ENCODE measurements around the gene APBB2. TPM values are rescaled to one million over a fixed set of nuclear protein-coding genes. Genes with fewer than 3 reads are reported as not detected.

Gene APBB2
- total and polyA plus RNA-seq, 2 donors (not counting 1 experiment from before 2014, with no cell fraction given) = 4.4 to 15.8 TPM

DNA sequence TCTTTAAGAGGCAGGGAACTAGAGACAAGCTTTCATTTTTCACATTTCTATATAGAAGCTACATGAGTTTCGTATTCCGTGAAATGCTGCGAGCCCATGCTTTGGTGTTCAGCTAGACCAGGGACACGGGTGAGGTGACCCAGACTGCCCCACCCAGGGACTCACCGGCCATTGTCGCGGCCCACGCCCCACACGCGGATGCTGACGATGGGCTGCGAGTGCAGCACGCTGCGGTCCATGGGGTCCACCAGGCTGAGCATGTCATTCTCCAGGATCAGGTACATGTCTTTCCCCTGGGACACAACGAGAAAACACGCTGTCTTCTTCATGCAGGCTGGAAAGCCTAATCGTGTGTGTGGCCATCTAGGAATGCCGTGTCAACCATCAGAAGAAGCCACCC is 324.1 kb downstream of the APBB2 start:
- H3K4me3 ChIP-seq (ENCODE audit: control extremely low read depth in 1 of 5, extremely low read depth in 1 of 5, insufficient read depth in 1 of 5, low read depth in 2 of 5, low read length in 4 of 5) = no peak overlapping the region
- DNase-seq (no peak), ATAC-seq (ENCODE audit: low read depth) (no peak)
- 96% methylated on average over 17 of the region's 18 CpGs for WGBS (ENCODE audit: insufficient coverage)
- POLR2A ChIA-PET = no interaction called here
- H3K4me1 ChIP-seq (ENCODE audit: control insufficient read depth in 2 of 2, insufficient read depth in 2 of 2, low read length in 2 of 2) = no peaks in the 10 kb centered on the region
- H3K27me3 ChIP-seq (replicated peaks in 1 of 4; ENCODE audit: control extremely low read depth in 1 of 4, control insufficient read depth in 3 of 4, insufficient read depth in 4 of 4, low read length in 3 of 4) = peaks cover 0 to 2% (median 0%) of the 10 kb centered on the region in 4 experiments
- H3K4me1 Mint-ChIP-seq = no peaks in the 10 kb centered on the region
- no peak overlapping the region for H3K27ac ChIP-seq (ENCODE audit: low read length in 2 of 2)
- intact Hi-C loops (cut with micrococcal nuclease) = no loop called here
- H3K4me3 Mint-ChIP-seq = no peak overlapping the region
- H3K36me3 ChIP-seq (replicated peaks in 1 of 2; ENCODE audit: control extremely low read depth in 1 of 2, control insufficient read depth in 1 of 2, extremely low read depth in 1 of 2, insufficient read depth in 2 of 2, low read length in 1 of 2) = no peaks in the 10 kb centered on the region
- no peak overlapping the region for H3K27ac Mint-ChIP-seq
- no peak overlapping the region for H3K9ac ChIP-seq (ENCODE audit: low read length)
- no peak overlapping the region for H2AFZ ChIP-seq (ENCODE audit: insufficient read depth, low read depth, low read length, poor library complexity, severe bottlenecking)
- H3K9me3 ChIP-seq (ENCODE audit: control extremely low read depth in 1 of 3, control insufficient read depth in 2 of 3, insufficient read depth in 1 of 3, low read length in 2 of 3) = no peaks in the 10 kb centered on the region
- H3K9me3 Mint-ChIP-seq (ENCODE audit: insufficient read depth) = no peaks in the 10 kb centered on the region
- H3K4me2 ChIP-seq (replicated peaks; ENCODE audit: low read depth, low read length, poor library complexity, severe bottlenecking) = no peak overlapping the region
- CTCF ChIA-PET = interaction anchor here (0.9 kb wide), 1 partner anchor 36 kb away, joined by 3 read pairs; no protein-coding TSS in a partner anchor
- no peaks in the 10 kb centered on the region for H3K27me3 Mint-ChIP-seq
- no peaks in the 10 kb centered on the region for H3K79me2 ChIP-seq (ENCODE audit: control insufficient read depth, insufficient read depth, low read length)
- TF ChIP-seq, protein P1, sequence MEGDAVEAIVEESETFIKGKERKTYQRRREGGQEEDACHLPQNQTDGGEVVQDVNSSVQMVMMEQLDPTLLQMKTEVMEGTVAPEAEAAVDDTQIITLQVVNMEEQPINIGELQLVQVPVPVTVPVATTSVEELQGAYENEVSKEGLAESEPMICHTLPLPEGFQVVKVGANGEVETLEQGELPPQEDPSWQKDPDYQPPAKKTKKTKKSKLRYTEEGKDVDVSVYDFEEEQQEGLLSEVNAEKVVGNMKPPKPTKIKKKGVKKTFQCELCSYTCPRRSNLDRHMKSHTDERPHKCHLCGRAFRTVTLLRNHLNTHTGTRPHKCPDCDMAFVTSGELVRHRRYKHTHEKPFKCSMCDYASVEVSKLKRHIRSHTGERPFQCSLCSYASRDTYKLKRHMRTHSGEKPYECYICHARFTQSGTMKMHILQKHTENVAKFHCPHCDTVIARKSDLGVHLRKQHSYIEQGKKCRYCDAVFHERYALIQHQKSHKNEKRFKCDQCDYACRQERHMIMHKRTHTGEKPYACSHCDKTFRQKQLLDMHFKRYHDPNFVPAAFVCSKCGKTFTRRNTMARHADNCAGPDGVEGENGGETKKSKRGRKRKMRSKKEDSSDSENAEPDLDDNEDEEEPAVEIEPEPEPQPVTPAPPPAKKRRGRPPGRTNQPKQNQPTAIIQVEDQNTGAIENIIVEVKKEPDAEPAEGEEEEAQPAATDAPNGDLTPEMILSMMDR (IDR thresholded peaks at IDR 0.05) = no peak
- TF ChIP-seq EZH2 (IDR thresholded peaks at IDR 0.05; ENCODE audit: borderline replicate concordance, insufficient read depth, low read depth, low read length, poor library complexity, severe bottlenecking) = no peak
- no peaks in the 10 kb centered on the region for H4K20me1 ChIP-seq (ENCODE audit: control insufficient read depth, insufficient read depth, low read length, poor library complexity, severe bottlenecking)

DNA sequence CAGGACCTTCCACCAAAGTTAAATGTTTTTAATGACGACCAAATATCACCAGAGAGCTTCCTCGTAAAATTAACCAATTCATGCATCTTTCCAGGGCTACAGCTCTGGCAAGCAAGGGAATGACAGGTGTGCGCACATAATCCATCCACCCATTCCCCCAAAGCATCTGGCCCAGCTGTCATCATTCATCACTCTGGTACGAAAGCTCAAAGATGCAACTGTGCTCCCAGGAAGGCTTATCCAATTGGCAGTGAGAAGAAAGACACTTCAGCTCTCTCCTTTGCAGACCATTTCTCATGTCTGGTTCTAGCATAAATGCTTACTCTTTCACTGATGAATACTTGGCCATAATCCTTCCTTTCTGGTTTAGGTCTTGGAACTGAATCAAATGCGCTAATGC is 325.4 kb downstream of the APBB2 start:
- H3K4me1 ChIP-seq (ENCODE audit: control insufficient read depth in 2 of 2, insufficient read depth in 2 of 2, low read length in 2 of 2) = no peaks in the 10 kb centered on the region
- no peak for ATAC-seq (ENCODE audit: low read depth)
- intact Hi-C loops (cut with micrococcal nuclease) = no loop called here
- H3K4me3 ChIP-seq (ENCODE audit: control extremely low read depth in 1 of 5, extremely low read depth in 1 of 5, insufficient read depth in 1 of 5, low read depth in 2 of 5, low read length in 4 of 5) = no peak overlapping the region
- no peaks in the 10 kb centered on the region for H4K20me1 ChIP-seq (ENCODE audit: control insufficient read depth, insufficient read depth, low read length, poor library complexity, severe bottlenecking)
- H3K9me3 Mint-ChIP-seq (ENCODE audit: insufficient read depth) = no peaks in the 10 kb centered on the region
- H3K36me3 ChIP-seq (replicated peaks in 1 of 2; ENCODE audit: control extremely low read depth in 1 of 2, control insufficient read depth in 1 of 2, extremely low read depth in 1 of 2, insufficient read depth in 2 of 2, low read length in 1 of 2) = no peaks in the 10 kb centered on the region
- no peak overlapping the region for H3K27ac Mint-ChIP-seq
- TF ChIP-seq, protein P1 (IDR thresholded peaks at IDR 0.05) = no peak
- no peak for TF ChIP-seq EZH2 (IDR thresholded peaks at IDR 0.05; ENCODE audit: borderline replicate concordance, insufficient read depth, low read depth, low read length, poor library complexity, severe bottlenecking)
- H3K4me2 ChIP-seq (replicated peaks; ENCODE audit: low read depth, low read length, poor library complexity, severe bottlenecking) = no peak overlapping the region
- 96% methylated on average over 5 of the region's 5 CpGs for WGBS (ENCODE audit: insufficient coverage)
- ChIA-PET CTCF (interaction anchor here (1.2 to 3.1 kb wide), 2 partner anchors 9 to 48 kb away, joined by 5 to 25 read pairs; no protein-coding TSS in a partner anchor), POLR2A (interaction anchor here (0.7 kb wide), 1 partner anchor 1764 kb away, joined by 3 read pairs; no protein-coding TSS in a partner anchor)
- no peak overlapping the region for H3K9ac ChIP-seq (ENCODE audit: low read length)
- no peaks in the 10 kb centered on the region for H3K9me3 ChIP-seq (ENCODE audit: control extremely low read depth in 1 of 3, control insufficient read depth in 2 of 3, insufficient read depth in 1 of 3, low read length in 2 of 3)
- no peaks in the 10 kb centered on the region for H3K79me2 ChIP-seq (ENCODE audit: control insufficient read depth, insufficient read depth, low read length)
- no peak overlapping the region for H3K27ac ChIP-seq (ENCODE audit: low read length in 2 of 2)
- H3K27me3 Mint-ChIP-seq = peaks cover 4% of the 10 kb centered on the region
- no peaks in the 10 kb centered on the region for H3K4me1 Mint-ChIP-seq
- no peak for DNase-seq
- no peak overlapping the region for H2AFZ ChIP-seq (ENCODE audit: insufficient read depth, low read depth, low read length, poor library complexity, severe bottlenecking)
- no peak overlapping the region for H3K4me3 Mint-ChIP-seq
- peaks cover 0 to 2% (median 0%) of the 10 kb centered on the region in 4 experiments for H3K27me3 ChIP-seq (replicated peaks in 1 of 4; ENCODE audit: control extremely low read depth in 1 of 4, control insufficient read depth in 3 of 4, insufficient read depth in 4 of 4, low read length in 3 of 4)
